A549 (cell line): ENCODE measurements around the gene SUPT3H. TPM values are rescaled to one million over a fixed set of nuclear protein-coding genes. Genes with fewer than 3 reads are reported as not detected.

ENCODE experiments used
- ATAC-seq, 2 experiments: fragments of 200-7000 bp in 1 of 2; fragments of >200 bp in 1 of 2; cut with Nextera tagmentation in 1 of 2; cut with Tn5 transposase in 1 of 2; 3 replicates each; pipeline versions ENCODE4 v1.8.0 to v1.9.1; 2018 to 2020; ENCODE audit warnings: mild to moderate bottlenecking in 1 of 2, moderate library complexity in 1 of 2
- CTCF ChIA-PET: fragments of 300-600 bp; sonication (Branson Sonifier 250); formaldehyde crosslinking; extraction: SDS; loops from one replicate; lab custom pipeline; 2021; ENCODE audit warnings: antibody characterized with exemption, inconsistent platforms; lab: Yijun Ruan, JAX
- POLR2A ChIA-PET: fragments of 350-600 bp; formaldehyde crosslinking; extraction: SDS; loops from one replicate; lab custom pipeline; 2021; ENCODE audit warnings: antibody characterized with exemption, inconsistent platforms; lab: Yijun Ruan, JAX
- DNase-seq, 2 experiments: peaks; one replicate each; pipeline versions ENCODE4 v3.0.0 to v3.0.0-alpha.2; 2011 to 2016; ENCODE audit warnings: low read depth in 1 of 2, low spot score in 1 of 2
- FAIRE-seq: peaks from 2 replicates; lab custom pipeline; 2011; peaks lifted over from hg19 to GRCh38; lab: Jason Lieb, UNC
- H3K27ac ChIP-seq, 2 experiments: fragments of >200 bp; sonication (Bioruptor Twin); formaldehyde crosslinking; 3 replicates each; pipeline ENCODE4 v1.5.1; 2016 to 2017
- H3K4me1 ChIP-seq: fragments of >200 bp; sonication (Bioruptor Twin); formaldehyde crosslinking; 3 replicates; pipeline ENCODE4 v1.6.1; 2016
- H3K4me2 ChIP-seq: fragments of >200 bp; sonication (Bioruptor Twin); formaldehyde crosslinking; 3 replicates; pipeline ENCODE4 v1.6.1; 2016
- H3K4me3 ChIP-seq: fragments of >200 bp; sonication (Bioruptor Twin); formaldehyde crosslinking; 3 replicates; pipeline ENCODE4 v1.5.1; 2016
- H3K9me3 ChIP-seq: fragments of >200 bp; sonication (Bioruptor Twin); formaldehyde crosslinking; 3 replicates; pipeline ENCODE4 v1.6.1; 2016
- BHLHE40 ChIP-seq: IDR thresholded peaks from 2 replicates; pipeline ENCODE4 v1.6.1; 2012; ENCODE audit warnings: low read depth, low read length, inconsistent platforms
- CHD2 ChIP-seq: fragments of 150-350 bp; IDR thresholded peaks from 2 replicates; pipeline ENCODE4 v1.6.1; 2014; ENCODE audit warnings: low read length; ENCODE audit not compliant: partially characterized antibody
- EHF ChIP-seq: fragments of 250-450 bp; sonication (Bioruptor Pico); IDR thresholded peaks from 2 replicates; pipeline ENCODE4 v1.5.0; 2020; ENCODE audit warnings: mild to moderate bottlenecking
- FOSL2 ChIP-seq, 2 experiments: fragments of 450-650 bp in 1 of 2; fragments of >200 bp in 1 of 2; sonication (Bioruptor Twin) in 1 of 2; formaldehyde crosslinking; IDR thresholded peaks; 2 replicates each; pipeline versions ENCODE4 v1.5.0 to v1.6.1; 2016 to 2020; ENCODE audit warnings: mild to moderate bottlenecking in 1 of 2, moderate library complexity in 1 of 2
- GATA3 ChIP-seq: IDR thresholded peaks from 2 replicates; pipeline ENCODE4 v1.6.1; 2012; ENCODE audit warnings: borderline replicate concordance
- HDAC2 ChIP-seq: fragments of 200-600 bp; sonication (generic); IDR thresholded peaks from 2 replicates; pipeline ENCODE4 v1.6.1; 2016
- HOXB5 ChIP-seq: fragments of 250-450 bp; sonication (Bioruptor Pico); IDR thresholded peaks from 2 replicates; pipeline ENCODE4 v1.5.0; 2020; ENCODE audit warnings: mild to moderate bottlenecking, moderate library complexity
- KDM1A ChIP-seq: fragments of 200-600 bp; sonication (generic); IDR thresholded peaks from 2 replicates; pipeline ENCODE4 v1.6.1; 2016; ENCODE audit warnings: low read depth, mild to moderate bottlenecking
- KDM5A ChIP-seq: fragments of 200-600 bp; sonication (generic); IDR thresholded peaks from 2 replicates; pipeline ENCODE4 v1.6.1; 2016; ENCODE audit warnings: antibody characterized with exemption, mild to moderate bottlenecking
- MAFK ChIP-seq: fragments of 450-650 bp; IDR thresholded peaks from 2 replicates; pipeline ENCODE4 v1.6.1; 2014; ENCODE audit not compliant: partially characterized antibody
- NFE2L2 ChIP-seq: fragments of 150-350 bp; conservative IDR thresholded peaks from 2 replicates; pipeline ENCODE4 v1.6.1; 2014; ENCODE audit warnings: low read length
- NR3C1 ChIP-seq: fragments of >200 bp; sonication (Bioruptor Twin); formaldehyde crosslinking; IDR thresholded peaks from 3 replicates; pipeline ENCODE4 v1.6.1; 2017
- PHF8 ChIP-seq: fragments of 200-600 bp; sonication (generic); IDR thresholded peaks from 2 replicates; pipeline ENCODE4 v1.6.1; 2016; ENCODE audit warnings: low read depth, mild to moderate bottlenecking, antibody characterized with exemption, moderate library complexity, borderline replicate concordance
- RARB ChIP-seq: fragments of 250-450 bp; sonication (Bioruptor Pico); IDR thresholded peaks from 2 replicates; pipeline ENCODE4 v1.8.0; 2021; ENCODE audit warnings: mild to moderate bottlenecking, moderate library complexity
- RCOR1 ChIP-seq: fragments of 150-350 bp; IDR thresholded peaks from 2 replicates; pipeline ENCODE4 v1.6.1; 2014; ENCODE audit warnings: antibody characterized with exemption, low read length, low read depth
- SMC3 ChIP-seq: fragments of >200 bp; sonication (Bioruptor Twin); formaldehyde crosslinking; IDR thresholded peaks from 3 replicates; pipeline ENCODE4 v1.6.1; 2018; ENCODE audit warnings: inconsistent platforms
- ZSCAN20 ChIP-seq: fragments of 250-450 bp; sonication (Bioruptor Pico); IDR thresholded peaks from 2 replicates; pipeline ENCODE4 v1.8.0; 2022; ENCODE audit warnings: mild to moderate bottlenecking, moderate library complexity
- WGBS: methylation state at CpG from one replicate; pipeline ENCODE4 v1.1.6; 2017; ENCODE audit errors: missing lambda C conversion rate; 5-methylcytosine and 5-hydroxymethylcytosine counted together
- polyA plus RNA-seq, 4 experiments: library from polyadenylated mRNA; depleted of rRNA in 3 of 4; stranded (reverse); fragments of >200 nt; fragmentation: RNase III in 1 of 4; extraction: RNeasy Plus Mini Kit Qiagen cat#74134 plus additional on column Dnase treatment in 1 of 4; gene quantifications; 2 replicates in 3 of 4; 3 replicates in 1 of 4; pipeline ENCODE4 v1.2.3, GENCODE V29; 2011 to 2017
- TF ChIP-seq, protein P1 (sequence below): fragments of 200-600 bp; sonication (generic); IDR thresholded peaks from 2 replicates; pipeline ENCODE4 v1.6.1; 2016; ENCODE audit warnings: antibody characterized with exemption, mild to moderate bottlenecking, moderate library complexity
- TF ChIP-seq, protein P2 (sequence below): fragments of 150-350 bp; IDR thresholded peaks from 2 replicates; pipeline ENCODE4 v1.6.1; 2014; ENCODE audit warnings: low read depth, mild to moderate bottlenecking, low read length
- TF ChIP-seq, protein P3 (sequence below): IDR thresholded peaks from 2 replicates; pipeline ENCODE4 v1.6.1; 2012; ENCODE audit warnings: low read depth, borderline replicate concordance

SUPT3H gene
- polyA plus RNA-seq, 2 of the 4 experiments (the other 2 are of a cell fraction) = 4.3 to 6.2 TPM

DNA sequence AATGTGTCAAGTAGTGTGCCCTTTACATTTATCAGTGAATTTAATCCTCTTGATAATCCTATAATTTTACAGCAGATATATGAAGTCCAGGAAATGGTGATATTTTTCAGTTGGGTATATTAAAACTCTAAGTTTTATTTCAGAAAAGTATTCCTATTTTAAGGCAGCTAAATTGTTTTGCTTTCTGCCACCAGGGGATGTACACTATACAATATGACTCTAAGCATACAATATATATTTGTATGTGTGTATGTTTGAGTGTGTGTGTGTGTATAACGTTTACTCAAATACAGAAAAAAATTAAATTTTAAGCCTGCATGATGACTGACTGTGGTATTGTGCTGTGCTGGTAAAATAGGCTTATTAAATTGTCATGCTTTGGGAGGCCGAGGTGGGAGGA, 151.7 kb downstream of the SUPT3H start:
- 68% methylated on average over 2 of the region's 2 CpGs for WGBS
- no peak overlapping the region for H3K27ac ChIP-seq
- H3K4me2 ChIP-seq = no peak overlapping the region
- ChIA-PET POLR2A (no interaction called here), CTCF (no interaction called here)
- no peaks in the 10 kb centered on the region for H3K4me1 ChIP-seq
- H3K4me3 ChIP-seq = no peak overlapping the region
- H3K9me3 ChIP-seq = no peaks in the 10 kb centered on the region
- no peak for FAIRE-seq
- DNase-seq = no peak
- TF ChIP-seq NR3C1 (no peak), NFE2L2 (no peak), PHF8 (no peak), RCOR1 (no peak), CHD2 (no peak), BHLHE40 (no peak), ZSCAN20 (no peak), KDM1A (no peak), EHF (CRISPR knock-in tag) (no peak), HDAC2 (no peak), SMC3 (no peak), RARB (CRISPR knock-in tag) (no peak), KDM5A (no peak)
- TF ChIP-seq, protein P1, sequence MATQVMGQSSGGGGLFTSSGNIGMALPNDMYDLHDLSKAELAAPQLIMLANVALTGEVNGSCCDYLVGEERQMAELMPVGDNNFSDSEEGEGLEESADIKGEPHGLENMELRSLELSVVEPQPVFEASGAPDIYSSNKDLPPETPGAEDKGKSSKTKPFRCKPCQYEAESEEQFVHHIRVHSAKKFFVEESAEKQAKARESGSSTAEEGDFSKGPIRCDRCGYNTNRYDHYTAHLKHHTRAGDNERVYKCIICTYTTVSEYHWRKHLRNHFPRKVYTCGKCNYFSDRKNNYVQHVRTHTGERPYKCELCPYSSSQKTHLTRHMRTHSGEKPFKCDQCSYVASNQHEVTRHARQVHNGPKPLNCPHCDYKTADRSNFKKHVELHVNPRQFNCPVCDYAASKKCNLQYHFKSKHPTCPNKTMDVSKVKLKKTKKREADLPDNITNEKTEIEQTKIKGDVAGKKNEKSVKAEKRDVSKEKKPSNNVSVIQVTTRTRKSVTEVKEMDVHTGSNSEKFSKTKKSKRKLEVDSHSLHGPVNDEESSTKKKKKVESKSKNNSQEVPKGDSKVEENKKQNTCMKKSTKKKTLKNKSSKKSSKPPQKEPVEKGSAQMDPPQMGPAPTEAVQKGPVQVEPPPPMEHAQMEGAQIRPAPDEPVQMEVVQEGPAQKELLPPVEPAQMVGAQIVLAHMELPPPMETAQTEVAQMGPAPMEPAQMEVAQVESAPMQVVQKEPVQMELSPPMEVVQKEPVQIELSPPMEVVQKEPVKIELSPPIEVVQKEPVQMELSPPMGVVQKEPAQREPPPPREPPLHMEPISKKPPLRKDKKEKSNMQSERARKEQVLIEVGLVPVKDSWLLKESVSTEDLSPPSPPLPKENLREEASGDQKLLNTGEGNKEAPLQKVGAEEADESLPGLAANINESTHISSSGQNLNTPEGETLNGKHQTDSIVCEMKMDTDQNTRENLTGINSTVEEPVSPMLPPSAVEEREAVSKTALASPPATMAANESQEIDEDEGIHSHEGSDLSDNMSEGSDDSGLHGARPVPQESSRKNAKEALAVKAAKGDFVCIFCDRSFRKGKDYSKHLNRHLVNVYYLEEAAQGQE = no peak
- TF ChIP-seq, protein P2, sequence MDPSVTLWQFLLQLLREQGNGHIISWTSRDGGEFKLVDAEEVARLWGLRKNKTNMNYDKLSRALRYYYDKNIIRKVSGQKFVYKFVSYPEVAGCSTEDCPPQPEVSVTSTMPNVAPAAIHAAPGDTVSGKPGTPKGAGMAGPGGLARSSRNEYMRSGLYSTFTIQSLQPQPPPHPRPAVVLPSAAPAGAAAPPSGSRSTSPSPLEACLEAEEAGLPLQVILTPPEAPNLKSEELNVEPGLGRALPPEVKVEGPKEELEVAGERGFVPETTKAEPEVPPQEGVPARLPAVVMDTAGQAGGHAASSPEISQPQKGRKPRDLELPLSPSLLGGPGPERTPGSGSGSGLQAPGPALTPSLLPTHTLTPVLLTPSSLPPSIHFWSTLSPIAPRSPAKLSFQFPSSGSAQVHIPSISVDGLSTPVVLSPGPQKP = no peak
- TF ChIP-seq, protein P3, sequence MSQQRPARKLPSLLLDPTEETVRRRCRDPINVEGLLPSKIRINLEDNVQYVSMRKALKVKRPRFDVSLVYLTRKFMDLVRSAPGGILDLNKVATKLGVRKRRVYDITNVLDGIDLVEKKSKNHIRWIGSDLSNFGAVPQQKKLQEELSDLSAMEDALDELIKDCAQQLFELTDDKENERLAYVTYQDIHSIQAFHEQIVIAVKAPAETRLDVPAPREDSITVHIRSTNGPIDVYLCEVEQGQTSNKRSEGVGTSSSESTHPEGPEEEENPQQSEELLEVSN = no peak
- no peak for ATAC-seq

DNA sequence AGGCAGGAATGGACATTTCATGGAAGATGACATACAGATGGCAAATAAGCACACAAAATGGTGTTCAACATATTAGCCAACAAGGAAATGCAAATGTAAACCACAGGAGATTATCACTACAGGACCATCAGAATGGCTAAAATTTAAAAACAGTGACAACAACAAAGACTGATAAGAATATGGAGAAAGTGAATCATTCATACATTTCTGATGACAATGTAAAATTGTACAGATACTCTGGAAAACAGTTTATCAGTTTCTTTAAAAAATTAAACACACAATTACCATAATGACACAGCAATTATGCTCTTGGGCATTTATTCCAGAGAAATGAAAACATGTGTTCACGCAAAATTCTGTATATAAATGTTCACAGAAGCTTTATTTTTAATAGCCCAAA, 155.4 kb downstream of the SUPT3H start:
- DNase-seq = no peak
- ChIA-PET CTCF (no interaction called here), POLR2A (no interaction called here)
- 96% methylated on average over 1 of the region's 1 CpG for WGBS
- no peak overlapping the region for H3K27ac ChIP-seq
- no peak for FAIRE-seq
- no peak for ATAC-seq
- H3K4me3 ChIP-seq = no peak overlapping the region
- no peaks in the 10 kb centered on the region for H3K9me3 ChIP-seq
- H3K4me1 ChIP-seq = no peaks in the 10 kb centered on the region
- TF ChIP-seq MAFK = peak; percentile 39
- no peak for TF ChIP-seq BHLHE40
- TF ChIP-seq GATA3 = no peak
- TF ChIP-seq RCOR1 = no peak
- no peak for TF ChIP-seq HOXB5 (CRISPR knock-in tag)
- TF ChIP-seq FOSL2 (IDR thresholded peaks at IDR 0.05) = no peak
- TF ChIP-seq FOSL2 (CRISPR knock-in tag; IDR thresholded peaks at IDR 0.05) = no peak
- no peak overlapping the region for H3K4me2 ChIP-seq

DNA sequence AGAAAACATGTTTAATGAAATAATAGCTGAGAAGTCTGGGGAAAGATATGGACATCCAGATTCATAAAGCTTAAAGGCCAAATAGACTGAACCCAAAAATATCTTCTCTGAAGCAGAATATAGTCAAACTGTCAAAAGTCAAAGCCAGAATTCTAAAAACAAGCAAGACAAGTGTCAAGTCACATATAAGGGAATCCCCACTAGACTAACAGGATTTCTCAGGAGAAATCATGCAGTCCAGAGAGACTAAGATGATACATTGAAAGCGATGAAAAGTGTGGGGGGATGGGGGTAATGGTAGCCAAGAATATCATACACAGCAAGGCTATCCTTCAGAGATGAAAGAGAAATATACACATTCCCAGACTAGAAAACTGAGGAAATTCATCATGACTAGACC, 162.0 kb downstream of the SUPT3H start:
- no peak for DNase-seq
- no peak for TF ChIP-seq ZSCAN20
- TF ChIP-seq HDAC2 = no peak
- TF ChIP-seq, all 56 proteins: peak for 0
- ChIA-PET POLR2A (no interaction called here), CTCF (interaction anchor here (0.6 kb wide), 1 partner anchor 60 kb away, joined by 3 read pairs; no protein-coding TSS in a partner anchor)
- H3K27ac ChIP-seq = no peak overlapping the region
- H3K4me3 ChIP-seq = no peak overlapping the region
- no peak for FAIRE-seq
- ATAC-seq = no peak
- no peak overlapping the region for H3K4me2 ChIP-seq
- no peaks in the 10 kb centered on the region for H3K9me3 ChIP-seq
- WGBS = 94% methylated on average over 1 of the region's 1 CpG
- H3K4me1 ChIP-seq = no peaks in the 10 kb centered on the region
